Parathyroid adenoma (tissue), 2 donors: ENCODE results near the gene SERPINB8.

ENCODE experiments used
- H2AFZ ChIP-seq: fragments of 300-600 bp; sonication (generic); one replicate; pipeline ENCODE4 v1.7.0; 2017; ENCODE audit warnings: antibody characterized with exemption, mild to moderate bottlenecking
- H3K27ac ChIP-seq: fragments of 300-600 bp; sonication (generic); one replicate; pipeline ENCODE4 v1.7.0; 2017
- H3K27me3 ChIP-seq: fragments of 300-600 bp; sonication (generic); one replicate; pipeline ENCODE4 v1.7.0; 2017; ENCODE audit warnings: low read length; ENCODE audit not compliant: control insufficient read depth, insufficient read depth
- H3K36me3 ChIP-seq: fragments of 300-600 bp; sonication (generic); one replicate; pipeline ENCODE4 v1.7.0; 2017; ENCODE audit warnings: low read length; ENCODE audit not compliant: control insufficient read depth, insufficient read depth
- H3K4me1 ChIP-seq: fragments of 300-600 bp; sonication (generic); one replicate; pipeline ENCODE4 v1.7.0; 2017; ENCODE audit warnings: control low read depth
- H3K4me2 ChIP-seq: fragments of 300-600 bp; sonication (generic); one replicate; pipeline ENCODE4 v1.7.0; 2017; ENCODE audit warnings: low read length
- H3K4me3 ChIP-seq: fragments of 300-600 bp; sonication (generic); one replicate; pipeline ENCODE4 v1.7.0; 2017; ENCODE audit warnings: low read depth, low read length
- H3K79me2 ChIP-seq: fragments of 300-600 bp; sonication (generic); one replicate; pipeline ENCODE4 v1.7.0; 2017; ENCODE audit warnings: control low read depth
- H3K9ac ChIP-seq: fragments of 300-600 bp; sonication (generic); one replicate; pipeline ENCODE4 v1.7.0; 2017; ENCODE audit warnings: mild to moderate bottlenecking
- H3K9me3 ChIP-seq: fragments of 300-600 bp; sonication (generic); one replicate; pipeline ENCODE4 v1.7.0; 2017; ENCODE audit warnings: low read length; ENCODE audit not compliant: control insufficient read depth
- CTCF ChIP-seq: fragments of 300-600 bp; sonication (generic); IDR thresholded peaks from one replicate; pipeline ENCODE4 v1.7.0; 2017; ENCODE audit warnings: antibody characterized with exemption, mild to moderate bottlenecking
- donor health status: primary hyperparathyroidism.

SERPINB8 gene

GRCh38 chr18:63964908-63965307 is 5.0 kb upstream of the SERPINB8 start:
- no peaks in the 10 kb centered on the region for H3K79me2 ChIP-seq
- no peak overlapping the region for H3K27ac ChIP-seq
- no peaks in the 10 kb centered on the region for H3K36me3 ChIP-seq
- no peaks in the 10 kb centered on the region for H3K27me3 ChIP-seq
- no peak for TF ChIP-seq CTCF
- peaks cover 8% of the 10 kb centered on the region for H3K4me1 ChIP-seq
- H3K4me3 ChIP-seq, result no peak overlapping the region
- H3K9ac ChIP-seq, result no peak overlapping the region
- H2AFZ ChIP-seq, result no peak overlapping the region
- no peaks in the 10 kb centered on the region for H3K9me3 ChIP-seq
- H3K4me2 ChIP-seq, result no peak overlapping the region

GRCh38 chr18:63965716-63966330 is 4.1 kb upstream of the SERPINB8 start:
- Histone ChIP-seq H3K4me2 (no peak overlapping the region), H2AFZ (peak overlapping the region; percentile 19), H3K4me3 (no peak overlapping the region), H3K27me3 (no peaks in the 10 kb centered on the region), H3K27ac (no peak overlapping the region), H3K79me2 (no peaks in the 10 kb centered on the region), H3K9me3 (no peaks in the 10 kb centered on the region), H3K36me3 (no peaks in the 10 kb centered on the region), H3K4me1 (peaks cover 8% of the 10 kb centered on the region), H3K9ac (no peak overlapping the region)
- TF ChIP-seq CTCF, result no peak

- H3K9me3 ChIP-seq, result no peaks in the 10 kb centered on the region
- H3K27me3 ChIP-seq, result no peaks in the 10 kb centered on the region
- no peaks in the 10 kb centered on the region for H3K36me3 ChIP-seq
- no peak overlapping the region for H3K9ac ChIP-seq
- H3K27ac ChIP-seq, result peak overlapping the region; percentile 94
- H2AFZ ChIP-seq, result peak overlapping the region; percentile 86
- H3K4me2 ChIP-seq, result peak overlapping the region; percentile 45
- TF ChIP-seq CTCF, result no peak
- no peaks in the 10 kb centered on the region for H3K79me2 ChIP-seq
- H3K4me1 ChIP-seq, result peaks cover 8% of the 10 kb centered on the region
- H3K4me3 ChIP-seq, result peak overlapping the region; percentile 81
These were observed 926 bp downstream of the SERPINB8 start for GRCh38 chr18:63970809-63971205.

GRCh38 chr18:63971320-63972001 is 1.6 kb downstream of the SERPINB8 start:
- Histone ChIP-seq H3K79me2 (no peaks in the 10 kb centered on the region), H3K4me1 (peaks cover 8% of the 10 kb centered on the region), H3K4me2 (no peak overlapping the region), H3K9me3 (no peaks in the 10 kb centered on the region), H3K4me3 (no peak overlapping the region), H3K9ac (no peak overlapping the region), H2AFZ (peak overlapping the region; percentile 86), H3K27me3 (no peaks in the 10 kb centered on the region), H3K27ac (peak overlapping the region; percentile 94), H3K36me3 (no peaks in the 10 kb centered on the region)
- no peak for TF ChIP-seq CTCF

GRCh38 chr18:63972002-63972376 is 2.1 kb downstream of the SERPINB8 start:
- peaks cover 8% of the 10 kb centered on the region for H3K4me1 ChIP-seq
- no peak overlapping the region for H3K4me3 ChIP-seq
- H3K27ac ChIP-seq, result no peak overlapping the region
- H3K9me3 ChIP-seq, result no peaks in the 10 kb centered on the region
- no peak overlapping the region for H2AFZ ChIP-seq
- H3K27me3 ChIP-seq, result no peaks in the 10 kb centered on the region
- no peak overlapping the region for H3K9ac ChIP-seq
- no peaks in the 10 kb centered on the region for H3K79me2 ChIP-seq
- no peak for TF ChIP-seq CTCF
- no peaks in the 10 kb centered on the region for H3K36me3 ChIP-seq
- H3K4me2 ChIP-seq, result no peak overlapping the region
